Karpas-422 (cell line): ENCODE data around the gene DDN. TPM values are rescaled to one million over a fixed set of nuclear protein-coding genes. Genes with fewer than 3 reads are reported as not detected.

Experiments used
- DNase-seq: peaks from one replicate; pipeline ENCODE4 v3.0.0-alpha.2; 2015
- H2AFZ ChIP-seq: fragments of 200-600 bp; sonication (generic); 2 replicates; pipeline ENCODE4 v1.6.1; 2014; ENCODE audit warnings: antibody characterized with exemption, low read length, mixed read lengths
- H3K27ac ChIP-seq: fragments of 200-600 bp; sonication (generic); 2 replicates; pipeline ENCODE4 v1.5.1; 2014; ENCODE audit warnings: mild to moderate bottlenecking, low read length, moderate library complexity
- H3K27me3 ChIP-seq: fragments of 200-600 bp; sonication (generic); 2 replicates; pipeline ENCODE4 v1.6.1; 2014; ENCODE audit warnings: low read length, mixed read lengths
- H3K36me3 ChIP-seq: fragments of 200-600 bp; sonication (generic); 2 replicates; pipeline ENCODE4 v1.6.1; 2014; ENCODE audit warnings: low read length, mixed read lengths; ENCODE audit not compliant: insufficient read depth
- H3K4me1 ChIP-seq: fragments of 200-600 bp; sonication (generic); 2 replicates; pipeline ENCODE4 v1.6.1; 2014; ENCODE audit warnings: mild to moderate bottlenecking, low read length, mixed read lengths
- H3K4me2 ChIP-seq: fragments of 200-600 bp; sonication (generic); 2 replicates; pipeline ENCODE4 v1.6.1; 2014; ENCODE audit warnings: low read length, low read depth, mild to moderate bottlenecking; ENCODE audit not compliant: poor library complexity, severe bottlenecking
- H3K4me3 ChIP-seq: fragments of 200-600 bp; sonication (generic); 2 replicates; pipeline ENCODE4 v1.5.1; 2014; ENCODE audit warnings: mild to moderate bottlenecking, antibody characterized with exemption, low read length, mixed read lengths
- H3K79me2 ChIP-seq: fragments of 200-600 bp; sonication (generic); 2 replicates; pipeline ENCODE4 v1.6.1; 2014; ENCODE audit warnings: mild to moderate bottlenecking, low read length, mixed read lengths
- H3K9ac ChIP-seq: fragments of 200-600 bp; sonication (generic); 2 replicates; pipeline ENCODE4 v1.6.0; 2014; ENCODE audit warnings: low read length
- H3K9me2 ChIP-seq: fragments of 200-600 bp; sonication (generic), shearing (Covaris generic); replicated peaks from 2 replicates; pipeline ENCODE4 v1.6.0; 2014; ENCODE audit warnings: mild to moderate bottlenecking, low read length, moderate library complexity; ENCODE audit not compliant: insufficient read depth
- H3K9me3 ChIP-seq: fragments of 300-700, 200-600 bp; sonication (generic); 2 replicates; pipeline ENCODE4 v1.6.1; 2014; ENCODE audit warnings: low read length, mixed read lengths
- H4K20me1 ChIP-seq: fragments of 200-600 bp; sonication (generic); 2 replicates; pipeline ENCODE4 v1.6.1; 2014; ENCODE audit warnings: mild to moderate bottlenecking, antibody characterized with exemption, low read length, low read depth; ENCODE audit not compliant: insufficient read depth
- total RNA-seq: library from RNA; depleted of rRNA; stranded (reverse); fragments of >200 nt; shearing (Covaris generic); gene quantifications from 2 replicates; pipeline ENCODE4 v1.2.3, GENCODE V29; 2014; ENCODE audit warnings: low replicate concordance; rRNA removed

The DDN gene
- total RNA-seq: 9.6 and 20.2 TPM in 2 replicates

DNA sequence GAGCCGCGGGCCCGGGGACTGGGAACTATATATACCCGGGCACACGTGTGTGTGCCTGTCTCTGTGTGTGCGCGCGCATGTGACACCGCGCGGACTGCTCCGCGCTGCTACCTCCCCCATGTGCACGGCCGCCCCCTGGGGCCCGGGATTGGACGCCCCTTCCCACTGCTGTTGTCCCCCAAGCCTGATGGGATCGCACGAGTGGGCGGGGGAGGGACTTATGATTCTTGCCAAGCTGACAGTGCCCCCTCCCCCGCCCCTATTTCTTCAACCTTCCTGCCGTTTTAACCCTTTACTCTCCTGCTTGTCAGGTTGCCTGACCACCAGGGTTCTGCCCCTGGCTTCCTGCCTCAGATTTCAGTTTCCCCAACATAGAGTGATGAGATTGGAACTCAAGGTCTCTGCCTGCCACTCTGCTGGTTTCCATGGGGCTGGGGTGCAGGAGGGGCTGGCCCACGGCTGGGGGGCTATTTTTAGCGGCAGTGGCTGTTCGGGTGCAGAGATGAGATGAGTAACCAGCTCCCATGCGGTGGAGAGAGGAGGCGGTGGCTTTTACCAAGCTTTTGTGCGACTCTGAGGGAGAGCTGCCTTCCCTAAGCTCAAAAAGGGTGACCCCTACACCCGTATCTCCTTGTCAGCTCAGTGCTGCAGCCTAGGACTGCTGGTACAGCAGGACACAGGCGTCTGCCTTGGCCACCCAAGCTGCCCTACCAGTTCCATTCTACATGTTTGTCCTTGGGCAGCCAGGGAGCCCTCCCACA lies at the start of gene DDN:
Gene DDN (minus strand): TSS at position 5 of the 761 bp plus-strand sequence. CDS start 88 bp downstream, outside the sequence.
- peak within 1 kb of the TSS; percentile 83 for H2AFZ ChIP-seq

DNA sequence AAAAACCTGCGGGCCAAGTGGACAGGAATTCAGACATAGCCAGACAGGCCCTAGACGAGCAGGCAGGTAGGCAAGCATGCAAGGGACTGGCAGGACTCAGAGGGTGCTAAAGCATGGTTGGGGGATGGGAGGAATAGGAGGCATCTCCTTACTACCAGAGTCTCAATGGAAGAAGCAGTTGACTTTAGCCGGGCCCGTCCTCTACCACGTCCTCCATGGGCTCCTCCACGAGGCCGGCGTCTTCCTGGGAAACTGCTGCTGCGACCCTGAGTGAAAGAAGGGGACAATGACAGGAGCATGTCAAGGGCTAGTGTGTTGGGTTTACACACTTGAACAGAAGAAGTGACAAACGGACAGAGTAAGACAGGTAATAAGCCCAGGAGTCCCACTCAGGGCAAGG lies 49.8 kb upstream of the DDN start:
- no peak overlapping the region for H3K27ac ChIP-seq
- H3K4me3 ChIP-seq: no peak overlapping the region
- no peaks in the 10 kb centered on the region for H3K9me2 ChIP-seq
- no peak for DNase-seq
- H3K27me3 ChIP-seq: no peaks in the 10 kb centered on the region
- H2AFZ ChIP-seq: no peak overlapping the region
- no peaks in the 10 kb centered on the region for H3K4me1 ChIP-seq
- H3K79me2 ChIP-seq: peaks cover 13% of the 10 kb centered on the region
- no peak overlapping the region for H3K9ac ChIP-seq
- no peak overlapping the region for H3K4me2 ChIP-seq
- H3K9me3 ChIP-seq: no peaks in the 10 kb centered on the region
- peaks cover 42% of the 10 kb centered on the region; the same call in 1 of the 2 replicates for H3K36me3 ChIP-seq
- H4K20me1 ChIP-seq: peaks cover 7% of the 10 kb centered on the region; the same call in 1 of the 2 replicates

More for the DNA sequence above, at the start of gene DDN:
- Histone ChIP-seq H3K4me1 (peaks cover 45% of the 10 kb centered on the region), H3K79me2 (no peaks in the 10 kb centered on the region), H3K9ac (peak within 1 kb of the TSS; percentile 77), H4K20me1 (no peaks in the 10 kb centered on the region), H3K9me3 (no peaks in the 10 kb centered on the region), H3K36me3 (peaks cover 10% of the 10 kb centered on the region), H3K4me2 (peak within 1 kb of the TSS; percentile 100), H3K4me3 (peak within 1 kb of the TSS; percentile 86), H3K9me2 (no peaks in the 10 kb centered on the region), H3K27me3 (no peaks in the 10 kb centered on the region), H3K27ac (no peak within 1 kb of the TSS)
- DNase-seq: peak; percentile 92

DNA sequence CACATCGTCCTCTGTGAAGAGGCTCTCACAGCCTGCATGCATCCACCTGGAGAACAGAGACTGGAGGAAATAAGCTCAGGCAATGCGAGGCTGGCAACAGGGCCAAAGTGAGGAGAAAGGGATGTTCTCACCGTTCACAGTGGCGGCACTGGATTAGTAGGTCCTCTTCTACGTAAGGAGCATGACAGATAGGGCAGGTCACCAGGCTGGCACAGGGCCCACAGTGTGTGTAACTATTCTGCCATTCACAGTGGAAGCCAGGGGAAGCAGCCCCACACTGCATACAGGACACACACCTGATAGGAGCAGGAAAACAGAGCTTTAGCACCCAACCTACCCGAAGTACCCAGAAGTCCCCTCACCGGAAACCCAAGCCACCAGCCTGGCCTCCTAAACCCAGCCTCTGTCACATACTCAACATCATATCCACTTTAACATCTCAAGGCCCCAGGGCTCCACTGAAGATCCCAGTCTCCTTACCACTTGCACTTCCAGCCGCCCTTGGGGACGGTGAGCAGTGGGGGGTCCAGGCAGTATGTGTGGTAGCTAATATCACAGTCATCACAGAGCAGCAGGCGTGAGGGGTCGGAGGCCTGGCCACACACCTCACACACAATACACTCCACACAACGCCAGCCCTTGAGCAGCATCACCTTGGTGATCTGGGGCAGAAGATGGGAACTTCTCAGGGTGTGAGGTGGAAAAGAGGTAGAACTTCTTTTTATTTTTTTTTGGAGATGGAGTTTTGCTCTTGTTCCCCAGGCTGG lies 47.1 kb upstream of the DDN start:
- H4K20me1 ChIP-seq: no peaks in the 10 kb centered on the region
- DNase-seq: no peak

DNA sequence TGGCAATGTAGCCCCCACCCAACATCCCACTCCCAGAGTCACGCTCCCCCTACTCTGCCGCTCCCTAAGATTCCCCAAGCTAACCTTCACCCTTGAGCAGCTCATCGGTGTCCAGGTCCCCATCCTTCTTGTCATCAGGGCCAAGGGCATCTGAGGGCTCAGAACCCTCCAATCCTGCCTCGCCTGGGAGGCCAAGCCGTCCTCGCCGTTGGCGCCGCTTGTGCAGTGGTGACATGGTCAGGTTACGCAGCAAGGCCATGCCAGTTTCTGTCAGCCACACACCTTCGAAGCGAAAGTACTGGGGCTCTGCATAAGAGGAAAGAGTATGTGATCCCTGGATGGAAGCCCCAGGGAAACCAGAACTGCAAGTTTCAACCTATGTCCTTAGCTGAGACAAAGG lies 45.5 kb upstream of the DDN start:
- Histone ChIP-seq H3K27me3 (no peaks in the 10 kb centered on the region), H3K79me2 (no peaks in the 10 kb centered on the region), H3K9me2 (no peaks in the 10 kb centered on the region), H4K20me1 (no peaks in the 10 kb centered on the region), H3K27ac (no peak overlapping the region), H2AFZ (no peak overlapping the region), H3K9me3 (no peaks in the 10 kb centered on the region), H3K9ac (no peak overlapping the region), H3K4me3 (no peak overlapping the region), H3K36me3 (peaks cover 49% of the 10 kb centered on the region), H3K4me2 (no peak overlapping the region), H3K4me1 (no peaks in the 10 kb centered on the region)
- no peak for DNase-seq

More for the DNA sequence above, 47.1 kb upstream of the DDN start:
- no peak overlapping the region for H3K4me2 ChIP-seq
- H3K9ac ChIP-seq: no peak overlapping the region
- H3K9me3 ChIP-seq: no peaks in the 10 kb centered on the region
- H3K27me3 ChIP-seq: no peaks in the 10 kb centered on the region
- no peak overlapping the region for H2AFZ ChIP-seq
- H3K36me3 ChIP-seq: peaks cover 56% of the 10 kb centered on the region
- H3K79me2 ChIP-seq: no peaks in the 10 kb centered on the region
- H3K9me2 ChIP-seq: no peaks in the 10 kb centered on the region
- H3K4me3 ChIP-seq: no peak overlapping the region
- H3K4me1 ChIP-seq: no peaks in the 10 kb centered on the region
- H3K27ac ChIP-seq: no peak overlapping the region

DNA sequence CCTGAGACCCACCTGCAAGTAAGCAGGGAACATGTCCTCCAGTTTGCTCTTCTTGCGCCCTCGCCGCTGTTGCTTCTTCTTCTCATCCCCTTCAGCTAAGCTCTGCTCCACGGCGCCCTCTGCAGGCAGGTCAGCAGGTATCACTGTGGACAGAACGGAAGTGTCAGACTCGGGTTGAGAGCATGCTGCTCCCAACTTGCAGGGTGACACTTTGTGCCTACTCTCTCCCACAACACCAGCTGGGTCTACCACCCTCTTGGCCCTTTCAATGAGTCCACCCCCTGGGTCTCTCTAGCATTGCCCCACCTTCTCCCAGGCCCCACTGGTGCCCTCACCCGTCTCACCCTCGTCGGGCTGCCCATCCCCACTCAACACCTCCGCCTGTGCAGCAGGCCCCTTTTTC lies 44.7 kb upstream of the DDN start:
- Histone ChIP-seq H3K27ac (no peak overlapping the region), H2AFZ (no peak overlapping the region), H3K9me3 (no peaks in the 10 kb centered on the region), H3K9me2 (no peaks in the 10 kb centered on the region), H3K4me3 (no peak overlapping the region), H3K9ac (no peak overlapping the region), H3K4me2 (no peak overlapping the region), H3K79me2 (no peaks in the 10 kb centered on the region; the same call in 1 of the 2 replicates), H3K36me3 (peaks cover 51% of the 10 kb centered on the region), H4K20me1 (no peaks in the 10 kb centered on the region), H3K27me3 (no peaks in the 10 kb centered on the region), H3K4me1 (no peaks in the 10 kb centered on the region)
- peak; percentile 89 for DNase-seq

DNA sequence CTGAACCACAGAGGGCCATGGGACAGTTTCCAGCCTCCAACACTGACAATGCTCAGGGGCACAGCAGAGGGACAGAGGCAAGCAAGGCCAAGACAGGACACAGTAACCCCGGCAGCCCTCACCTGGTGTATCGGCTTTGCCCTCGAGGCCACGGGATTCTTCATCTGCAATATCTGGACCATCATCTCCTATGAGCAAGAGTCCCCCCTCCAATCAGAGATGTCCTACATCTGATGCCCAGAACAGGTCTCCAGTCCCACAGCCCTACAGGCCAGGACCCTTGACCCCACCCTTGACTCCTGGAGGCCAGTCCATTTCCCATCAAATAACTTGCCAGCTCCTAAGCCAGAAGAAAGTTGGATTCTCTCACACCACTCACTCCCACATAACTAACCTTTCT lies 44.1 kb upstream of the DDN start:
- no peak overlapping the region for H3K4me2 ChIP-seq

DNA sequence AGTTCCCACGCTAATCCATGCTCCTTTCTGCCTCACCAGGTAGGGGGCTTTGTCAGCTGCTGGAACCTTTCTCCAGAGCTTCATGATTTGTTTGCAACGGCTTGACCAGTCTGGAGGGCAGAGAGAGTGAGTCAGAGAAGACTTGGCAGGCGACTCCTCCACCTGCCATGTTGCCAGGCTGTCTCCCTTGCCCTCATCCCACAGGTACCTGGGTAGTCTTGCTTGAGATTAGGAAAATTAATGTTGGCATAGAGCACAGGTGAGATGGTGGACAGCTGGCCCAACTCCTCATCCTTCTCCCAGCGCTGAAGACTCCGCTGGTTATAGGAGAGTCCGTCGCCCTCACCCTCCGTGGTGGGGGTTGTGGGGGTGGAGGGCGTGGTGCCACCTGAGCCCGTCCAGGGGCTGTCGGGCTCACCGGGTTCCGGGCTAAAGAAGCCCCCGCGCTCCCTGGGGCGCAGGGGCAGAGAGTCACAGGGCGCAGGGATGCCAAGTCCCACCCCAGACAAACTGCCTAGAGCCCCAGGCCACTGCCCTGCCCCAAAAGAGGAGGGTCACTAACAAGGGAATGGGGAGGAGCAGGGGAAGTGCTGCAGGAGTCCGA lies 42.8 kb upstream of the DDN start:
- H3K79me2 ChIP-seq: no peaks in the 10 kb centered on the region; the same call in 1 of the 2 replicates
- no peak overlapping the region for H2AFZ ChIP-seq
- no peaks in the 10 kb centered on the region for H3K9me3 ChIP-seq
- no peak overlapping the region for H3K9ac ChIP-seq
- no peak overlapping the region for H3K27ac ChIP-seq
- H3K9me2 ChIP-seq: no peaks in the 10 kb centered on the region
- no peak overlapping the region for H3K4me2 ChIP-seq
- no peak overlapping the region for H3K4me3 ChIP-seq
- peaks cover 58% of the 10 kb centered on the region for H3K36me3 ChIP-seq
- H3K4me1 ChIP-seq: no peaks in the 10 kb centered on the region
- DNase-seq: no peak
- no peaks in the 10 kb centered on the region; the same call in 1 of the 2 replicates for H4K20me1 ChIP-seq
- no peaks in the 10 kb centered on the region for H3K27me3 ChIP-seq

More for the DNA sequence above, 44.1 kb upstream of the DDN start:
- Histone ChIP-seq H3K9ac (no peak overlapping the region), H3K27ac (no peak overlapping the region), H4K20me1 (no peaks in the 10 kb centered on the region), H3K9me2 (no peaks in the 10 kb centered on the region), H3K9me3 (no peaks in the 10 kb centered on the region), H2AFZ (no peak overlapping the region), H3K79me2 (no peaks in the 10 kb centered on the region; the same call in 1 of the 2 replicates), H3K4me1 (no peaks in the 10 kb centered on the region), H3K4me3 (no peak overlapping the region), H3K36me3 (peaks cover 51% of the 10 kb centered on the region), H3K27me3 (no peaks in the 10 kb centered on the region)
- DNase-seq: no peak
